HTERT RPE-1 (cell line): Measurements from ENCODE around the gene KIF5C.

Experiments used
- in situ Hi-C: fragments of 300-500 bp; cut with MboI; formaldehyde crosslinking; loops from 4 replicates; pipeline ENCODE4 v1.14.3; 2020; ENCODE audit warnings: low sequenced_read_pairs

The KIF5C gene

DNA sequence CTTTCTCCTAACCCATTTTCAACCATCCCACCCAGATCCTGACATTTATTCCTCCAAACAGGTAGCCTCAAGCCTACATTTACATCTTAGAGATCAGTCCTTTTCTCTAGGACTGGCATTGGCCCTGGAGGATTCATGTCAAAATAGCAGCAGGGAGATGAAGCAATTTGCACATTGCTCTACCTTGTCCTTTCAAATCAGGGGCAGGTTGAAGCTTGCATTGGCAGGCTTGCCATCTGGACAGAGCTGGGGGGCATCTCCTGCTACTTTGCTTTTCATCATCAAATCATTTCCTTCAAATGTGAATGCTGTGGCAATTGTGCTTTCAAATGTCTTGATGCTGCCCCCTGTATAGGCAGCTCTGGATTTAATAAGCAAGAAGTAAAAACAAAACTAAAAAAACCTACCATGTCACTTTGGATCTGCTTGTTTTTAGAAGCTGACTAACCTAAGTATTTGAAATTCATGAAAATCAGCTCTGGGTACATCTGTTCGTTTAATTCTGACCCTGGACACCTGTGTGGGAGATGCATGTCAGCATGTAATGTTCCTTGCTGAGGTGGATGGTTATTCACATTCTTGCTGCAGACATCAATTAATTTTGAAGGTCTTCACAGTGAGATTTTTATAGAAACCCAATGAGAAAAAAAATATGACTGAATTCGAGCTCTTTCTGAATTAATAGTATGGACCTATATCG, 47.9 kb downstream of the KIF5C start:
- in situ Hi-C loops, result no loop called here

- in situ Hi-C loops, result no loop called here
Measured at GRCh38 chr2:148924514-148925178, 49.6 kb downstream of the KIF5C start.

DNA sequence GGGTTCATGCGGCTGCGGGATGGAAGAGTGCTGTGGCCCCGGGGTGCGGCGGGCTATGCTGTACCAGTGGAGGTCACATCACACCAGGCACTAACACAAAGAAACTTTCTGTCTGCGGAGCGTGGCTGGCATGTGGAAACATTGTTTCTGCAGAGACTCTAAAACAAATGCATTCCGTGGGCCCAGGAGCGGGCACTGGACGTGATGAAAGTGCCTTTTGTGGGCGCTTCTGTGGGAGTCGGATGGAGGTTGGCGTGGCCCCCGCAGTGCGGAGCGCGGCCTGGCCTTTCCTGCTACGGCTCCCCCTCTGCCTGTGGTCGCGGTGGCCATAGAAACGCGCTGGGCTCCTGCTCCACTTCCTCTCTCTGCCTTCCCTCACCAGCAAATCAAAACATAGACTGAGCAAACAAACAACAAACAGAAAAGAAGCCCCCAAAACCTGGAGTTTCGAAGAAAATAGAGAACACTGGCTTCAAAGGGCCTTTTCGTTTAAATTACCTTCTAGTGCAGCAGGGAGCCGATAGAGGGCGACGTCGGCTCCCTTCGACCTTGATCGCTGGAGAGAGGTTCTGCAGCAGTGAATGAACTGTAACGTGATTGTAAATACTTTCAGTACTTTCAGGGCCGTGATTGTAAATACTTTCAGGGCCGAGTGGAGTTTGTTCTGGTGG, 51.4 kb downstream of the KIF5C start:
- in situ Hi-C loops, result no loop called here

- in situ Hi-C loops, result no loop called here
Measured at GRCh38 chr2:148926981-148927401, 52.0 kb downstream of the KIF5C start.

- in situ Hi-C loops, result no loop called here
Measured at GRCh38 chr2:148928395-148928794, 53.4 kb downstream of the KIF5C start.

DNA sequence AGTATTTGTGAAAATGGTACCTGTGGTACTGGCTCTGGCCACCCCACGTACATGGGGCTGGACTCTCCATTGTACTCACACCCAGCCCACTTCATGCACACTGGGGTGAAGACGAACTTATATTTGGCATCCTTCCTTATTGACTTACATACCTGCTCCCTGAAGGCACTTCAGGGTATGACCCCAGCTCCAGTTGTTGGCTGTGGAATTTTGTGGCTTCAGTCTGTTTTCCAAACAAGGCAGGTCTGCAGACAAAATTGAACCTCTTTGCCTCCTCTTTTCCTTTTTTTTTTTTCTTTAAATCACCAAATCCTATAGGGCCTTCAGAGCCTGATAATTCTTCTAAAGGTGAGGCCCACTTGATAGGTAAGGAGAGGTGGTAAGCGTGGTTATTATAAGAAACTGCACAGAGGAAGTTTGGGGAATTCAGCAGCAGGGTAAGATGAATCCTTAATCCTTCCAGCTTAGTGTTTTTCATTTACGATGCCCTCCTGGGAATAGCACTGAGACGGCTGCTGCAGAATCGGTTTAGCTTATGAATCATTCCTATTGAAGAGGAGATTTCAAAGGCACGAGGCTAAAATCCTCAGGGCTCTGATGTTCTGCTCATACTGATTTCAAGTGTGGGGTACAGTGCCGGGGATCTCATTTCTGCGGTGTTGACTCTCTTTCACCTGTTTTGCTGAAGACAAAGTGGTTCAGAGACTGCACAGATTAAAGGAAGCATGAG, 55.2 kb downstream of the KIF5C start:
- in situ Hi-C loops, result no loop called here

GRCh38 chr2:148932536-148932935, 57.5 kb downstream of the KIF5C start:
- in situ Hi-C loops, result no loop called here

- in situ Hi-C loops, result no loop called here
Measured at GRCh38 chr2:148933456-148933855, 58.4 kb downstream of the KIF5C start.

GRCh38 chr2:148935791-148936190, 60.8 kb downstream of the KIF5C start:
- in situ Hi-C loops, result no loop called here

DNA sequence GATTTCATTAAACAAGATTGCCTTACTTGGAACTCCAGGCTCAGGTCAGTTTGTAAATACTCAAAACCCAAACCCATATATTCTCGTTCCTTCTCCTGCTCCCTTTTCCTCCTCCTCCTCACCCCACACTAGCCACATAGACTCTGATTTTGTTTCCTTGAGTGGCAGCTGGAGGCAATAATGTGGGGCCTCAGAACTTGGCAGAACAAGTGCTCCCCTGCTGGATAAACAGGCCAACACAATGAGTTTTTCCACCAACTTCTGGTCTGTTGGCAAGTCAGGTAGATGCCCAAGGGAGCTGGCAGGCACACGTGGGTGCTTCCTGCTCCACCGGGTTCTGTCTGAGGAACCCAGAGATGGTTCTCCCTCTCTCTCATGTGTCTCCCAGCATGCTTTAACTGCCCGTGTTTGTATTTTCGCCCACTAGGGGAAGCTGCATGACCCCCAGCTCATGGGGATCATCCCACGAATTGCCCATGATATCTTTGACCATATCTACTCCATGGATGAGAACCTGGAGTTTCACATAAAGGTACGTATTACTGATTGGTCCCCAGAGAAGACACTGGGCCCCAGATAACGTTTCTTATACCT, 61.9 kb downstream of the KIF5C start:
- in situ Hi-C loops, result no loop called here

- in situ Hi-C loops, result no loop called here
Measured at GRCh38 chr2:148939271-148939670, 64.2 kb downstream of the KIF5C start.

DNA sequence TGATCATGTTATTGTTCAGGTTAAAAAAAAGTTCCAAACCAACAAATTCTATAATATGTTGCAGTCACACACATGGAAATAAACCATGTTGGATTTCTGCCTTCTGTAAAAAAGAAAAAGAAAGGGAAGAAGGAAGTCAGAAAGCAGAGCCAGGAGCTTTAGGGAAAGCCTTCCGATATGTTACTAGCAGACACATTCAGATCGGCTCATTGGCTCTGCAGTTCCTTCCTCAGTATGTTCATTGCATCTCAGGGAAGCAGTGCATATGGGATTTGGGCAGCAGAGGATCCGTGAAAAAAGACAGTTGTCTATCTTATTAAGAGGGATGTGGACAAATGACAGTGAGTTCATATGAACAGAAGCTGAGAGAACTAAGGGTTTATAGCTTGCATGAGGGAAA, 68.1 kb downstream of the KIF5C start:
- in situ Hi-C loops, result no loop called here

DNA sequence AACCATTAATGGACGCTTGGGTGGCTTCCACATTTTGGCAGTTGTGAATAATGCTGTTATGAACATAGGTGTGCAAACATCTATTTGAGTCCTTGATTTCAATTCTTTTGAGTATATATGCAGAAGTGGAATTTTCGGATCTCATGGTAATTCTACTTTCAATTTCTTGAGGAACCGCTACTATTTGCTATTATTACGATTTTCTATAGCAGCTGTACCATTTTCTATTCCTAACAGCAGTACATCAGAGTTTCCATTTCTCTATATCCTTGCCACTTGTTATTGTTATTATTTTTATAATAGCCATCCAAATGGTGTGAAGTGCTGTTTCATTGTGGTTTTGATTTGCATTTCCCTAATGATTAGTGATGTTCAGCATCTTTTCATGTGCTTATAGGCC, 69.5 kb downstream of the KIF5C start:
- in situ Hi-C loops, result no loop called here

DNA sequence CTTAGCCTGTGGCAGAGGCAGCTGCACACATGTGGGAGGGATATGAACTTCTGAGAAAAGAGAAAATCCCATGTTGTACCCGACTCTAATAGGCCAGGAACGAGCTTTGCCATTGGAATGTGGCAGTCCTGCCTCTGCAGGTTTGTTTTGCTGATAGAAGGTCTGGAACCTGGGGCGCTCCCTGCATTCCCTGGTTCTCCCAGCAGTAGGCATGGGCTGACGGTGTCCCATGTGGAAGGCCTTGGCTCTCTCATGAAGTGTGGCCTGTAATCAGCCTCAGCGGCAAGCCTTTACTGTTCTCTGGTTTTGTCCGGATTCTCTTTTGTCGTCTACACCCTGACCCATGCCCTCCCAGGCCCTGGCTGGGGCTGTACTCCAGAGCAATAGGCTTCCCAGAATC, 72.3 kb downstream of the KIF5C start:
- in situ Hi-C loops, result no loop called here

- in situ Hi-C loops, result no loop called here
Measured at GRCh38 chr2:148948868-148949267, 73.8 kb downstream of the KIF5C start.

- in situ Hi-C loops, result no loop called here
Measured at GRCh38 chr2:148949348-148949747, 74.3 kb downstream of the KIF5C start.

- in situ Hi-C loops, result no loop called here
Measured at GRCh38 chr2:148952621-148953020, 77.6 kb downstream of the KIF5C start.

- in situ Hi-C loops, result no loop called here
Measured at GRCh38 chr2:148953426-148953825, 78.4 kb downstream of the KIF5C start.

DNA sequence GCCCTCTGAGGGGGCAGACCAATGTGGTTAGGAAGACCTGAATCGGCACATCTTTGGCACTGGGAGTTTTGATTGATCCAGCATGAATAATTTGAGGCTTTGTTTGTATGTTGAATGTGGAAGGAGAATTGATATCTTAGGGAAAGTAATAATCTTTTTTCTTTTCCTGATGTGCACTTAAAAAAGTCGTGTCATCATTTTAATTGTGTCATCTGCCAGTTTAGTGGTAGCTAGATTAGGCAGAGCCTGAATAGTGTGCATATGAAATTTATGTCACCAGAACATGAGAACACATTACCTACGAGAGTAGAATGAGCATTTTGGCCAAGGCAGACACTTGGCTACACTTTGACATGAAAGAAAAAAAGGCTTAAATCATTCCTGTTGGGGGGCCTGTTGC, 79.5 kb downstream of the KIF5C start:
- in situ Hi-C loops, result no loop called here

DNA sequence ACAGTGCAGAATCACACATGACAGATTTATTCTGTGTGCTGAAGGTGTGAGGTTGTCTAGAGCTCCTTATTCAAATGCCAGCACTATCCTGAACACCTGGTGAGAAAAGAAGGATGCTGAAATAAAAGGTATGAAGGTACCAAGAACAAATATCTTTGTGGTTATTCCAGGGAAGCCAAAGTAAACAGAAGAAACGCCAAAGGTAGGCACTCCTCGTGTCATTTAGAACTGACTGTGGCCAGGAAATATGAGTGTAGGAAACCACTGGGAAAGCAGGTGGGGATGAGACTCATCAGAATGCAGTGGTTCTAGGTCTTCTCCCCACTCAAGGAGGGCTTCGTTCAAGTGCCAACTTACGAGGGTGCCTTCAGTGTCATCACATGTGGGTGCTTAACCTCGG, 80.8 kb downstream of the KIF5C start:
- in situ Hi-C loops, result no loop called here

- in situ Hi-C loops, result no loop called here
Measured at GRCh38 chr2:148957023-148957422, 82.0 kb downstream of the KIF5C start.
